ENCODE measurements around the gene COQ10B. TPM values are rescaled to one million over a fixed set of nuclear protein-coding genes. Genes with fewer than 3 reads are reported as not detected.
A peak's percentile ranks its signal among the peaks of the same experiment; 100 is the strongest.
"Not testable (repeated sequence)": the region's sequence is repeated elsewhere in the genome, so short reads cannot be mapped to it uniquely, and the experiment has no call there.

The COQ10B gene
- total RNA-seq, result 10 to 100 TPM; 29.2 to 32.4 TPM
- long read RNA-seq, transcript COQ10B-201 (5 exons, 2,239 nt), result major isoform, 120 of 122 reads
- long read RNA-seq, partial matches to known transcripts, result 0 of 122 reads
- long read RNA-seq, other reads (novel, unspliced or antisense), result 0 of 122 reads

DNA sequence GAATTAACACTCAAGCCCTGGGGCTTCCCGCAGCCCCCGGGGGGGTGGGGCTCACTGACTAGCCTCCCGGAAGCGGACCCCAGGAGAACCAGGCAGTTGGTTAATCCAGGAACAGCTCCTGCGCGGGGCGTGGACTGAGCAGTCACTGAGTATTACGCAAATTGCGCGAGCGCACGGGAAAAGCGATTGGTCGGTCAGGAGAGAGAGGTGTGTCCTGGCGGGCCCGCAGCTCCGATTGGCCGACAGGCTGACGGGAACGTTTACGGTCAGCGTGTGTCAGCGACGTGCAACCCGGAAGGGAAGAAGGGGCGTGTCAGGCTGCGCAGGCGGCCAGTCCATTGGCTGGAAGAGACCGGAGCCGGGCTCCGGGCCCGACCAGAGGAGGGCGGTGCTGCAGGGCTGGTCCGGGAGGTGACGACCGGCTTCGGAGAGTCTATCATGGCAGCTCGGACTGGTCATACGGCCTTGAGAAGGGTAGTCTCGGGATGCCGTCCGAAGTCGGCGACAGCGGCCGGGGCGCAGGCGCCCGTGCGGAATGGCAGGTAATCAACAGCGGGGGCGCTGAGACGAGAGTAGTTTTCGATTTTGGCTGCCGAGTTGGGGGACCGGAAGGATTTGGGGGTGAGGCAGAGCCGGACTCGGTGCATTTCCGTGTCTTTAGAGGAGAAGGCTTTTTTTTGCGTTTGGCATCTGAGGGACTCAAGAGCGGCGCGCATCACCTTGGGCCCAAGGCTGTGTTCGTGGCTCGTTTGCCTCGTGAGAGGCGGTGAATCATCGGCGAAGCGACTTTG is at the start of gene COQ10B:
Gene COQ10B (plus strand): TSS at position 430 of the 791 bp plus-strand sequence. CDS start 9 bp downstream, at position 439.
- DNase-seq, result peak; percentile 99 to 100
- intact Hi-C loops (cut with DNase I, micrococcal nuclease), result no loop called here
- ATAC-seq, result peak; percentile 90

DNA sequence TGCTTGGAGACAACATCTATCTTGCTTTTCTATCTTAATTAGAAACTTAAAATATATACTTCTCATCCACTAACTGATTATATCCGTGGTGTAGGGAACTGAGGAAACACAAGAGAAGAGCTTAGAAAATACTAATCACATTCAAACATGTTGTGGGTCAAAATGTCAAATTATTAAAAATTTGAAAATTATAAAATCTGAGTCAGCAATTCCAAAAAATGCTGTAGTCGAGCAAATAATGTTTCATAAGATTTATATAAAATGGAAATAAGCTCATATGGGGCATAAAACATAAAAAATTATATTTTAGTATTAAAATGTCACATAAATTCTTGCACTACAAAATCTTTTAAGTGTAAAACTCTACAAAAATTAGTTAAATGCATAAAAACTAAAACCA is 47.8 kb upstream of the COQ10B start:
- DNase-seq, result no peak
- ATAC-seq, result no peak
- intact Hi-C loops (cut with DNase I, micrococcal nuclease), result loop anchor here in 1 of 2 donors (10.0 kb wide), 2 partner anchors 69 to 621 kb away; no protein-coding TSS in a partner anchor

DNA sequence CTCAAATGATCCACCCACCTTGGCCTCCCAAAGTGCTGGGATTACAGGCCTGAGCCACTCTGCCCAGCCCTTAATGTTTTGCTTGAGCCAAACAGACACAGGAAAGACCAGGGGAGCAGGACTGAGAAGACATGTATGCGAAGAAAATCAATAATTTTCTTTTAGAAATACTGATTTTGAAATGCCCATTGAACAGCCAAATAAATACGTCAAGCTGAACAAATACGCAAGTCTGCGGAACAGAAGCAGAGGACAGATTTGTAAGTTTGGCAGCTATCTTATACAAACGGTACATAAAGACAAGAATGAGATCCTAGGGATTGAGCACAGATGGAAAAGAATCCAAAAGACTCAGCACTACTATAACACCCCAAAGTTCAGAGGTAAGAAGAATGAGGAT is 39.3 kb upstream of the COQ10B start:
- intact Hi-C loops (cut with DNase I, micrococcal nuclease), result no loop called here
- DNase-seq (no peak), ATAC-seq (no peak)

GRCh38 chr2:197414515-197414914 is 38.8 kb upstream of the COQ10B start:
- intact Hi-C loops (cut with DNase I, micrococcal nuclease), result no loop called here
- no peak for ATAC-seq
- no peak for DNase-seq

DNA sequence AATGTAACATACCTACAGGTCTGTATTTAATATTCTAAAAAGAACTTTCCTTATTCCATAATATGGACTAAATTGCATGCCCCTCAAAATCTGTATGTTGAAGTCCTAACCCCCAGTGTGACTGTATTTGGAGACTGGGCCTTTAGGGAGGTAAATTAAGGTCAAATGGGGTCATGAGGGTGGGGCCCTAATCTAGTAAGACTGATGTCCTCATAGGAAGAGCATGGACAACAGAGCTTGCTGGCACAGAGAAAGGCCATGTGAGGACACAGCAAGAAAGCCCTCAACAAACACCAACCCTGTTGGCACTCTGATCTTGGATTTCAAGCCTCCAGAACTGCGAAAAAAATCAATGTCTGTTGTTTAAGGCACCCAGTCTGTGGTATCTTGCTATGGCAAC is 37.1 kb upstream of the COQ10B start:
- ATAC-seq (no peak), DNase-seq (no peak)
- intact Hi-C loops (cut with DNase I, micrococcal nuclease), result no loop called here

DNA sequence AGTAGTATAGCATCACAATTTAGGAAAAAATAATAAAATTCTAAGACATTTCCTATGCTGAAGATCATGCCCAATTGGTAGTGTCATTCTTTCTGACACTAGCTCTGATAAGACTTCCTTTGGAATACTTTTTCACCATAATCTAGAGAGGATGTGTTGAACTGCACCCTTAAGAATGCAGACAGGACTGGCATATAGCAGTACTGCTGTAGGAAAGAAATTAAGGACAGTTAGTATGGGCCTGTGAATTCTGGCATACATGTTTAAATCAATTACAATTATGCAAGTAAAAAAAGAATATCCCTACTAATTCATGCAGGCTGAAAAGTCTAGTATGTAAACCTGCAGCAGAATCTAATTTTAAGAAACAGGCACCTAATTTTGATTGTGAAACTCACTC is 33.9 kb upstream of the COQ10B start:
- DNase-seq (no peak), ATAC-seq (no peak)
- intact Hi-C loops (cut with DNase I, micrococcal nuclease), result no loop called here

- no peak for DNase-seq
- ATAC-seq, result no peak
- intact Hi-C loops (cut with DNase I, micrococcal nuclease), result no loop called here
Measured at GRCh38 chr2:197423307-197423706, 30.0 kb upstream of the COQ10B start.

GRCh38 chr2:197425550-197425949 is 27.8 kb upstream of the COQ10B start:
- intact Hi-C loops (cut with DNase I, micrococcal nuclease), result no loop called here

GRCh38 chr2:197426723-197427603 is 26.4 kb upstream of the COQ10B start:
- DNase-seq, result no peak
- ATAC-seq, result peak; percentile 65
- intact Hi-C loops (cut with DNase I, micrococcal nuclease), result no loop called here

More at GRCh38 chr2:197425550-197425949, 27.8 kb upstream of the COQ10B start:
- ATAC-seq, result no peak
- no peak for DNase-seq

DNA sequence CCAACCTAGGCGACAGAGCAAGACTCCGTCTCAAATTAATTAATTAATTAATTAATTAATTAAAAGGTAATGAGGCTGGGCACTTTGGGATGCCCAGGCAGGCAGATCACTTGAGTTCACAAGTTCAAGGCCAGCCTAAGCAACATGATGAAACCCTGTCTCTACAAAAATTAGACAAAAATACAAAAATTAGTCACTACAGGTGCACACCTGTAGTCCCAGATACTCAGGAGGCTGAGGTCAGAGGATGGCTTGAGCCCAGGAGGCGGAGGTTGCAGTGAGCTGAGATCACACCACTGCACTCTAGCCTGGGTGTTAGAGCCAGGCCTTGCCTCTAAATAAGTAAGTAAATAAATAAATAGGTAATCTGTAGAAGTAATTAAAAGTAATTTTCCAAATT is 25.4 kb upstream of the COQ10B start:
- ATAC-seq (no peak), DNase-seq (no peak)
- intact Hi-C loops (cut with DNase I, micrococcal nuclease), result no loop called here

- intact Hi-C loops (cut with DNase I, micrococcal nuclease), result no loop called here
- ATAC-seq (no peak), DNase-seq (no peak)
Measured at GRCh38 chr2:197431858-197432257, 21.5 kb upstream of the COQ10B start.

GRCh38 chr2:197432527-197432926 is 20.8 kb upstream of the COQ10B start:
- DNase-seq; ATAC-seq; intact Hi-C loops (cut with DNase I, micrococcal nuclease): not testable (repeated sequence)

- intact Hi-C loops (cut with DNase I, micrococcal nuclease), result no loop called here
- ATAC-seq (no peak), DNase-seq (no peak)
Measured at GRCh38 chr2:197433780-197434438, 19.4 kb upstream of the COQ10B start.

DNA sequence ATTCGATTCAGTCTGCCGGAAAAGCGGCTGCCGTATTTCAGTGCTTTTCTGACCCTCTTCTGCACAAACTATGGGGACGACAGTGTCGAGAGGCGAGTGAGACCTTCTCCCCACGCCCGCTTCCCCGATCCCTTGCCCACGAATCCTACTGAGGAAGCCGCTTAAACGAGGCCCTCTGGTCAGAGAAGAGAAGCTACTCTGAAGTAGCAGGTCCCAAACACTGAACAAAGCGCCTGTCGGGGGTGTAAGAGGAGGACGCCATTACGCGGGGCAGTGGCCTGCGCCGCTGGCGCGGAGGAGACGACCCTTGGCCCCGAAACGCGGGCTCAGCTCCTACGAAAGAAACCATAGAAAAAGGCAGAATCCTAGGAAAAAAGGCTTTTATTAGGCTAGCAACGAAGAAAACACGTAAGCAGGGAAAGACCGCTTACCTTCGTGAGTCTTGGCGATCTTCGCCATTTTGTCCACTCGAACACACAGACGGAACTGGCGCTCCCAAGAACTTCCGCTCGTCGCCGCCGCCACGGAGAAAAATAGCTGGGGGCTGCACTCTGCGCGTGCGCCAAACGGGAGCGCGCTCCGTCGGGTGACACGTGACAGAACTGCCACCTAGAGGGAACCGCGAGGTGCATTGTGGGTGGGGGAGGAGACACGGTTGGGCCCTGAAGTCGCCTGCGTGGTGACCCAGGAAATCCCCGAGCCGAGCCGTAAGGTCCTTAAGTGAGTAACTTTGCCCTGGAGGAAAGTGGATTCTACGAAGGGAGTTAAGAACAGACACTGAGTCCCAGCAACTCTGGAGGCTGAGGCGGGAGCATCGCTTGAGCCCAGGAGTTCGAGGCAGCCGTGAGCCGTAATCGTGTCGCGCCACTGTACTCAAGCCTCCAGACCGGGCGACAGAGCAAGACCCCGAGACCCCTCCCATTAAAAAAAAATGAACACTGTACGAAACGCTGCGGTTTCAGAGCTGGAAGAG is 18.5 kb upstream of the COQ10B start, which contains the start of gene SF3B1:
Gene SF3B1 (minus strand): TSS at position 488 of the 973 bp plus-strand sequence. CDS start 29 bp downstream, at position 459.
- intact Hi-C loops (cut with DNase I, micrococcal nuclease), result no loop called here
- DNase-seq (peak; percentile 99), ATAC-seq (peak; percentile 97)

DNA sequence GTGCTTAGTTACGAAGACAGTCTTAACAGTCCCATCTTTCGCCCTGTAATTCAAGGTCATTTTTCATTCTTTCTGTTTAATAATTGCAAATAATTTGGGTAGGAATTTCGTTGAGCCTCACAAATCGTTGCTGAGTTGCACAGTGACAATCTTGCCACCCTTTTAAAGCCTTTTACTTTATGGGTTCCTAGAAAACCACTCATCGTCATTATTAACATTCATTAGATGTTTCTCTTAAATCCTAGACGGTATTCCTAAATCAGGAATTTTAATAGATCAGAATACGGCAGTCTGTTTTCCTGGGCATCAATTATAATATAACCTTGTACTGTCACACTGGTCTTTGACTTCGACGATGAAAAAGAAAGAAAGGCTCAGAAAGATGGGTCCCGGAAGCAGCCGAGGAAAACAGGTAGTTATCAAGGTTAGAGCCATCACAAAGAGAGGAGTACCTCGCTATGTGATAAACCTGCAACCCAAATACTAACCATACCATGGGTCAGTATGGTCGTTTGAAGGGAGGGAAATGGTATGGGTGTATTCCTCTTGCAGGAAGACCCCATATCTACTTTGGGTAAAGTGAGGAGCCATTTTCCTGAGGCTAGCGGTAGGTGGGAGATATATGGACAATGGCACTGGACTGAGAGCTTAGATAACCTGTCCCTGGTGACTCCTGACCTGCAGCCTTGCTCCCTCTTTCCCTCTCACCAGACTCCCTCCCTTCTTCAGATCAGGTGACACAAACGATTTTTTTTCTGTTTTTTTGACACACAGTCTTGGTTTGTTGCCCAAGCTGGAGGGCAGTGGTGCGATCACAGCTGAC is 17.5 kb upstream of the COQ10B start:
- DNase-seq (no peak), ATAC-seq (peak; percentile 42)
- intact Hi-C loops (cut with DNase I, micrococcal nuclease), result no loop called here

DNA sequence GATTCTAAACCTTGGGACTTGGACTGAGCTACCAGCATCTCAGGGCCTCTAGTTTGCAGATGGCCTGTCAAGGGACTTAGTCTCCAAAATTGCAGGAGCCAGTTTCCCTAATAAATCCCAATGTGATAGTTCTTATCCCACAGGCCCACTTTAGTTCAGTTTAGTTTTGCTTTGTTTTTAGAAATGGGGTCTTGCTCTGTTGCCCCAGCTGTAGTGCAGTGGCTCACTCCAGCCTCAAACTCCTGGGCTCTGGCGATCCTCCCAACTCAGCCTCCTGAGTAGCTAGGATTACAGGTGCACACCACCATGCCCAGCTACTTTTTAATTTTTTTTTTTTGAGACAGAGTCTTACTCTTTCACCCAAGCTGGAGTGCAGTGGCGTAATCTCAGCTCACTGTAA is 16.0 kb upstream of the COQ10B start:
- intact Hi-C loops (cut with DNase I, micrococcal nuclease), result no loop called here
- ATAC-seq (no peak), DNase-seq (no peak)

DNA sequence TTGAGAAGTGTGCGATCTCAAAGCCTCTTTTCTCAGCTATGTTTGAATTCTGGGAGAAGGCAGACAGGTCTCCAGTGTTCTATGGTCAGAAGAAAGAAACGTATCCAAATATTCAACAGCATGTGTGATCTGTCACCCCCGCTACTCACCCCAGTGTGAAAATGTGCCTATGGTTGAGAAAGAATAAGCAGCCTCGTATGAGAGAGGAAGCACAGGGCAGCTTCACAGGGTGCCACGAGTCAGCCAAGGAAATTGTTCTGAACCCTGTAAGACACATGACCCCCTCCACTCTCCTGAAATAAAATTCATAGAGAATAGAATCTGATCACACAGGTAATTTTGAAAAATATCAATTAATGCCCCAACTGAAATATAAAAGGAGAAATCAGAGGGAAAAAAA is 10.5 kb upstream of the COQ10B start:
- intact Hi-C loops (cut with DNase I, micrococcal nuclease), result no loop called here
- DNase-seq (no peak), ATAC-seq (no peak)

Data from left colon (tissue), 2 donors.